SJCRH30 (cell line): Measurements from ENCODE around the gene SEC14L1. TPM values are rescaled to one million over a fixed set of nuclear protein-coding genes. Genes with fewer than 3 reads are reported as not detected.
"Not testable (repeated sequence)": the region's sequence is repeated elsewhere in the genome, so short reads cannot be mapped to it uniquely, and the experiment has no call there.

Source experiments
- DNase-seq, 2 experiments: peaks; one replicate each; pipeline ENCODE4 v3.0.0-alpha.2; 2015 to 2020
- H3K27ac ChIP-seq: fragments of 250-450 bp; sonication (Bioruptor Pico); 2 replicates; pipeline ENCODE4 v1.5.1; 2020; ENCODE audit warnings: mild to moderate bottlenecking, moderate library complexity
- H3K27me3 ChIP-seq: fragments of 250-450 bp; sonication (Bioruptor Pico); 2 replicates; pipeline ENCODE4 v1.5.1; 2020; ENCODE audit warnings: mild to moderate bottlenecking, moderate library complexity
- H3K36me3 ChIP-seq: fragments of 250-450 bp; sonication (Bioruptor Pico); 2 replicates; pipeline ENCODE4 v1.5.1; 2020; ENCODE audit warnings: mild to moderate bottlenecking, moderate library complexity
- H3K4me1 ChIP-seq: fragments of 250-450 bp; sonication (Bioruptor Pico); 2 replicates; pipeline ENCODE4 v1.5.1; 2020; ENCODE audit warnings: mild to moderate bottlenecking, moderate library complexity
- H3K4me3 ChIP-seq: fragments of 250-450 bp; sonication (Bioruptor Pico); 2 replicates; pipeline ENCODE4 v1.5.1; 2020; ENCODE audit warnings: mild to moderate bottlenecking, moderate library complexity
- H3K9me3 ChIP-seq: fragments of 250-450 bp; sonication (Bioruptor Pico); replicated peaks from 2 replicates; pipeline ENCODE4 v1.5.1; 2020; ENCODE audit warnings: mild to moderate bottlenecking, moderate library complexity
- total RNA-seq: library from RNA; depleted of rRNA; stranded (reverse); fragments of >200 nt; shearing (Covaris generic); gene quantifications from 2 replicates; pipeline ENCODE4 v1.2.3, GENCODE V29; 2014

The SEC14L1 gene
- total RNA-seq, 1 experiment from 2014 or later, result 50.0 TPM

- Histone ChIP-seq H3K9me3 (no peaks in the 10 kb centered on the region), H3K4me1 (peaks cover 6% of the 10 kb centered on the region; the same call in 1 of the 2 replicates), H3K27me3 (no peaks in the 10 kb centered on the region), H3K4me3 (no peak overlapping the region), H3K36me3 (no peaks in the 10 kb centered on the region), H3K27ac (no peak overlapping the region)
- no peak for DNase-seq
Observed at GRCh38 chr17:77109159-77109759, 31.5 kb upstream of the SEC14L1 start.

GRCh38 chr17:77109764-77110359 is 30.9 kb upstream of the SEC14L1 start:
- H3K9me3 ChIP-seq, result no peaks in the 10 kb centered on the region
- DNase-seq, result no peak
- H3K27ac ChIP-seq, result no peak overlapping the region

GRCh38 chr17:77111165-77111933 is 29.4 kb upstream of the SEC14L1 start:
- H3K27me3 ChIP-seq, DNase-seq, H3K4me3 ChIP-seq, H3K36me3 ChIP-seq, H3K4me1 ChIP-seq, H3K27ac ChIP-seq, H3K9me3 ChIP-seq: not testable (repeated sequence)

More at GRCh38 chr17:77109764-77110359, 30.9 kb upstream of the SEC14L1 start:
- H3K27me3 ChIP-seq, result no peaks in the 10 kb centered on the region
- H3K4me3 ChIP-seq, result no peak overlapping the region
- H3K36me3 ChIP-seq, result no peaks in the 10 kb centered on the region
- H3K4me1 ChIP-seq, result peaks cover 6% of the 10 kb centered on the region; the same call in 1 of the 2 replicates

GRCh38 chr17:77111934-77112296 is 28.9 kb upstream of the SEC14L1 start:
- no peak for DNase-seq
- Histone ChIP-seq H3K27ac (no peak overlapping the region), H3K4me3 (no peak overlapping the region), H3K36me3 (no peaks in the 10 kb centered on the region), H3K9me3 (no peaks in the 10 kb centered on the region), H3K4me1 (peaks cover 6% of the 10 kb centered on the region; the same call in 1 of the 2 replicates), H3K27me3 (no peaks in the 10 kb centered on the region)

GRCh38 chr17:77115510-77115909 is 25.3 kb upstream of the SEC14L1 start:
- Histone ChIP-seq H3K9me3 (no peaks in the 10 kb centered on the region), H3K4me3 (no peak overlapping the region), H3K27me3 (no peaks in the 10 kb centered on the region), H3K36me3 (no peaks in the 10 kb centered on the region), H3K27ac (no peak overlapping the region), H3K4me1 (no peaks in the 10 kb centered on the region)
- DNase-seq, result no peak

GRCh38 chr17:77115947-77116346 is 24.8 kb upstream of the SEC14L1 start:
- Histone ChIP-seq H3K4me1 (no peaks in the 10 kb centered on the region), H3K27ac (no peak overlapping the region), H3K4me3 (no peak overlapping the region), H3K9me3 (no peaks in the 10 kb centered on the region), H3K27me3 (no peaks in the 10 kb centered on the region), H3K36me3 (no peaks in the 10 kb centered on the region)
- no peak for DNase-seq

- Histone ChIP-seq H3K27ac (no peak overlapping the region), H3K4me3 (no peak overlapping the region), H3K36me3 (no peaks in the 10 kb centered on the region), H3K27me3 (no peaks in the 10 kb centered on the region), H3K9me3 (no peaks in the 10 kb centered on the region), H3K4me1 (no peaks in the 10 kb centered on the region; the same call in 1 of the 2 replicates)
- DNase-seq, result no peak
Observed at GRCh38 chr17:77116371-77116860, 24.4 kb upstream of the SEC14L1 start.

- H3K27ac ChIP-seq, result no peak overlapping the region
- no peaks in the 10 kb centered on the region for H3K36me3 ChIP-seq
- no peak overlapping the region for H3K4me3 ChIP-seq
Observed at GRCh38 chr17:77117415-77117814, 23.4 kb upstream of the SEC14L1 start.

GRCh38 chr17:77118251-77118928 is 22.4 kb upstream of the SEC14L1 start:
- H3K27me3 ChIP-seq, result no peaks in the 10 kb centered on the region
- H3K36me3 ChIP-seq, result no peaks in the 10 kb centered on the region
- DNase-seq, result no peak
- H3K9me3 ChIP-seq, result no peaks in the 10 kb centered on the region
- peaks cover 6% of the 10 kb centered on the region; the same call in 1 of the 2 replicates for H3K4me1 ChIP-seq
- no peak overlapping the region for H3K27ac ChIP-seq
- H3K4me3 ChIP-seq, result no peak overlapping the region

More at GRCh38 chr17:77117415-77117814, 23.4 kb upstream of the SEC14L1 start:
- DNase-seq, result no peak
- Histone ChIP-seq H3K27me3 (no peaks in the 10 kb centered on the region), H3K4me1 (peaks cover 6% of the 10 kb centered on the region; the same call in 1 of the 2 replicates), H3K9me3 (no peaks in the 10 kb centered on the region)

GRCh38 chr17:77119668-77120301 is 21.0 kb upstream of the SEC14L1 start:
- Histone ChIP-seq H3K27ac (no peak overlapping the region), H3K4me1 (peaks cover 10% of the 10 kb centered on the region; the same call in 1 of the 2 replicates), H3K4me3 (no peak overlapping the region), H3K36me3 (no peaks in the 10 kb centered on the region), H3K9me3 (no peaks in the 10 kb centered on the region), H3K27me3 (no peaks in the 10 kb centered on the region)
- no peak for DNase-seq

- DNase-seq, result no peak
Observed at GRCh38 chr17:77120868-77121267, 19.9 kb upstream of the SEC14L1 start.

GRCh38 chr17:77124192-77124889 is 16.4 kb upstream of the SEC14L1 start:
- no peaks in the 10 kb centered on the region for H3K27me3 ChIP-seq
- DNase-seq, result no peak
- peaks cover 27% of the 10 kb centered on the region for H3K4me1 ChIP-seq
- H3K36me3 ChIP-seq, result no peaks in the 10 kb centered on the region
- H3K27ac ChIP-seq, result no peak overlapping the region
- H3K4me3 ChIP-seq, result no peak overlapping the region
- H3K9me3 ChIP-seq, result no peaks in the 10 kb centered on the region

More at GRCh38 chr17:77120868-77121267, 19.9 kb upstream of the SEC14L1 start:
- Histone ChIP-seq H3K27ac (no peak overlapping the region), H3K36me3 (no peaks in the 10 kb centered on the region), H3K27me3 (no peaks in the 10 kb centered on the region), H3K4me1 (peaks cover 19% of the 10 kb centered on the region; the same call in 1 of the 2 replicates), H3K9me3 (no peaks in the 10 kb centered on the region), H3K4me3 (no peak overlapping the region)

GRCh38 chr17:77125432-77125901 is 15.3 kb upstream of the SEC14L1 start:
- no peaks in the 10 kb centered on the region for H3K27me3 ChIP-seq
- no peaks in the 10 kb centered on the region for H3K36me3 ChIP-seq
- H3K9me3 ChIP-seq, result no peaks in the 10 kb centered on the region
- H3K27ac ChIP-seq, result peak overlapping the region; percentile 2; the same call in 1 of the 2 replicates
- H3K4me1 ChIP-seq, result peaks cover 38% of the 10 kb centered on the region
- H3K4me3 ChIP-seq, result no peak overlapping the region
- DNase-seq, result peak; percentile 49 to 59

GRCh38 chr17:77126519-77126918 is 14.2 kb upstream of the SEC14L1 start:
- Histone ChIP-seq H3K9me3 (no peaks in the 10 kb centered on the region), H3K4me3 (no peak overlapping the region), H3K4me1 (peaks cover 38% of the 10 kb centered on the region), H3K36me3 (no peaks in the 10 kb centered on the region), H3K27ac (no peak overlapping the region), H3K27me3 (no peaks in the 10 kb centered on the region)
- no peak for DNase-seq
